HG03558 (cell line): ENCODE data around the gene LAMA1.

Experiments used
- ATAC-seq: cut with Tn5 transposase; IDR thresholded peaks from one replicate; pipeline ENCODE4 v1.9.1; 2021; ENCODE audit warnings: moderate number of reproducible peaks; ENCODE audit not compliant: unreplicated experiment; ENCODE audit errors: extremely low read depth

The LAMA1 gene

DNA sequence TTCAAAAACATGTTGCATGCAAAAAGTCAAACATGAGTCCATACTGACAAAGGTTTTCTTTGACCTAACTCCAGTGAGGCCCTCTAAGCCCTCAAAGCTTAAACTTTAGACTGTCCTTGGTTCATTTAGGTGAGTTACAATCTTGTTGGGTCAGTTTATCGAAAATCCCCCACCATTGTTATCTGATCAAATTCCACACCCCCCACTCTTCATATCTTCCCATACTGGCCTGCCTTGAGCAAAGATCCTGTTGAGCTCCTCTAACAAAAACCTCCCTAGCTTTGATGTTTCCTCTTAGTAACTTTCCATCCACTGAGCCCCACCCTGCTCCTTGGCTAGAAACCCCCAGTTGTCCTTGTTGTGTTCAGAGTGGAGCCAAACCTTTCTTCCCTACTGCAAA is 194.4 kb downstream of the LAMA1 start:
- no peak for ATAC-seq

DNA sequence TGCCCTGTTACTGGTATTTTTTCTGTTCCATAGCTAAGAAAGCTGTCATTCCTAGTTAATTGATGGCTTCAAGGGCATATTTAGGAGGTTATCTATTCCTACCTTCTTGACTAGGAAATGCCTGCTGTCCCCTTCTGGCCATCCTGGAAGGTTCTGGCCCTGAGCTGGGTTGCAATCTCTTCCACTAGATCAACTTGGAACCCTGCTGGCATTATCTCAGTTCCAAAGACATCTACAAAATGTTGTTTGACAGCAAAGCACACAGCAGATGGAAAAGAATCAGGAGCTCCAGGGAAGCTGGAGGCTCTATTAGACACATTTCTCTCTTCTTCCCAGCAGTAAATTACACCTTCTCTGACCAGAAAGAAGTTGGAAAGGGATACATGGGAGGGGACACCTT is 196.0 kb downstream of the LAMA1 start:
- ATAC-seq, result no peak

DNA sequence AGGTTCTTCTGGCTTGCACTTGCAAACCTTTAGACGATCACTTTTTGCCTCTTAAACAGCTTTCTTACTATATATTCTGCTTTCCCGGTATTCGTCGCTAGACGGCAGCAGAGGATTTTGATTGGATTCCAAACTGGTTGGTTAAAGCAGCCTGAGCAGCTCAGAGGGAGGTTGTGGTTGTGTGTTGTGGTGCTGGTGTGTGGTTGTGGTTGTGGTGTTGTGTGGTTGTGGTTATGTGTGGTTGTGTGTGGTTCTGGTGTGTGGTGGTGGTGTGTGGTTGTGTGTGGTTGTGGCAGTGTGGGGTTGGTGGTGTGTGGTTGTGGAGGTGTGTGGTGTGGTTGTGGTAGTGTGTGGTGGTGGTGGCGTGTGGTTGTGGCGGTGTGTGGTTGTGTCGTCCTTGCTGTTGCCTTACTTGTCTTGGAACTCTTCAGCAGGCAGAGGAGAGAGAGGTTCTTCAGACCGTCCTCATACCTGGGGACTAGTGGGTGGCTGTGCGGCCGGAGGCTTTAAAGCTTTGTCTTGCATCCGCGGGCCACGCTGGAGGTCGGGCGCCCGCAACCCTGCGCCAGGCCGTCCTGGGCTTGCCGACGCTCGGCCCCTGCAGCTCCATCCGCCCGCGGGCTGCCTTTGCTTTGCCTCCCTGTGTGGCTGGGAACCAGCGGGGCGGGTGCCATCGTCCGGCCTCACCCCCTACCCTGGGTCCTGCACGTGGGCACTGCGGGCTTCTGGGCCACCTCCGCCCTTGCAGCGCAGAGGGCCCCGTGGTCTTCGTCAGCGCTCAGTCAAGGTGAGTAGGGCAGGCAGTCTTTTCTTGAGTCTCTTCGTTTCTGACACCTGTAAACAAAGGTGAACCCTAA is 197.3 kb downstream of the LAMA1 start:
- ATAC-seq, result no peak

DNA sequence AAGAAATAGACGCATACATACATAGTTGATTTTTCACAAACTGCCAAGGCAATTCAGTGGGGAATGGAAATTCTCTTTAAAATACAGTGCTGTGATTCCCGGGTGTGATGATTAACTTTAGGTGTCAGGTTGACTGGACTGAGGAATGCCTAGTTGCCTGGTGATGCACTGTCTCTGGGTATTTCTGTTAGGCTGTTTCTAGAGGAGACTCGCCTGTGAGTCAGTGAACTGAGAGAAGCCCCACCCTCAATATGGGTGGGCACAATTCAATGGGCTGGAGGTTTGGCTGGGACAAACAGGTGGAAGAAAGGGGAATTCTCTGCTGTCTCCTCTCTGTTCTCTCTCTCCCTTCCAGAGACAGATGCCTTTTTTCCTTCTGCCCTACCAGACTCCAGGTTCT is 200.5 kb downstream of the LAMA1 start:
- ATAC-seq, result no peak

DNA sequence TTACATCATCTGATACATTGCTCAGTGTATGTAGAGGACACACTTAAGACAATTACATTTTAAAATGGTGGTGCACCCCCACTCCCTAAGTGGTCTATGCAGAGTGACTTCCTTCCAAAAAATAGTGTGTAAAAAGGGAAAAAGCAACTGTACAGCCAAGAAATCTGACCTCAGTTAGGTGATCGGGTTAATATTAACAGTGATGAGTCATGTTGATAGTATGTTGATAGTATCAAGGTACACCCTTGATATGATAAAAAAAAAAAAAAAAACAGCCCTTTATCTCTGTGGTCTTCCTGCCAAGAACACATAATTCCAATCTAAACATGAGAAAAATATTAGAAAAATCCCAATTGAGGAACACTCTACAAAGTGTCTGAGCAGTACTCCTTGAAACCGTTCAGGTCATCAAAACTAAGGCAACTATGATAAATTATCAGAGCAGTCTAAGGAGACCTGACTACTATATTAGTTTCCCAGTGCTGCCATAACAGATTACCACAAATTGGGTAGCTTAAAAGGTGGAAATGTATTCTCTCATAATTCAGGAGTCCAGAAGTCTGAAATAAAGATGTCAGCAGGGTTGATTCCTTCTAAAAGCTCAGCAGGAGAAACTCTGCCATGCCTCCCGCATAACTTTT is 216.2 kb downstream of the LAMA1 start:
- ATAC-seq, result no peak

DNA sequence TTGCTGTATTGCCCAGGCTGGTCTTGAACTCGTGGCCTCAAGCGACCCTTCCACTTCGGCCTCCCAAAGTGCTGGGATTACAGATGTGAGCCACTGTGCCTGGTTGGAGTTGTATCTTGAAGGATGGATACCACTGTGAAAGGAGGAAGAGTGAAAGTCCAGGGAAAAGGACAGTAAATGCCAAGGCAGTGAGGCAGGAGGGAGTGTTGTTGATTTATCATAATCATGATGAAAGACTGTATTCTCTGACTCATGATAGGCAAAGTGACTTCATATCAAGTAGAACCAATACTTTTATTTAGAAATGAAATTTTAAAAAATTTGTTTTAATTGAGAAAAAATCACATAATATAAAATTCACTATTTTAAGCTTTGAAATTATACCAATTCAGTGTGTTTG is 225.8 kb downstream of the LAMA1 start:
- no peak for ATAC-seq
